Measurements from ENCODE around the gene ZNF28.

- TF ChIP-seq CTCF (IDR thresholded peaks at IDR 0.05), result no peak
- TF ChIP-seq POLR2AphosphoS5 (IDR thresholded peaks at IDR 0.05), result no peak
Measured at GRCh38 chr19:52778811-52779210, 42.6 kb downstream of the ZNF28 start.

Measured in gastroesophageal sphincter (tissue), 3 donors.